AG04450 (cell line): Measurements from ENCODE around the gene CCDC40. TPM values are rescaled to one million over a fixed set of nuclear protein-coding genes. Genes with fewer than 3 reads are reported as not detected.

Experiments used
- CTCF ChIA-PET: fragments of 300-600, 350-600 bp; formaldehyde crosslinking; extraction: SDS; loops from one replicate; lab custom pipeline; 2022; ENCODE audit warnings: antibody characterized with exemption, inconsistent platforms; lab: Charles Lee
- POLR2A ChIA-PET: fragments of 350-600 bp; formaldehyde crosslinking; extraction: SDS; loops from one replicate; lab custom pipeline; 2021; ENCODE audit warnings: antibody characterized with exemption, inconsistent platforms; lab: Yijun Ruan, JAX
- DNase-seq: peaks from one replicate; pipeline ENCODE4 v3.0.0-alpha.2; 2011; ENCODE audit warnings: low read depth, low spot score
- H3K27ac ChIP-seq: one replicate; pipeline ENCODE4 v1.5.1; 2012; ENCODE audit warnings: low read depth, low read length, control low read depth
- H3K27me3 ChIP-seq: one replicate; pipeline ENCODE4 v1.6.0; 2012; ENCODE audit warnings: low read length; ENCODE audit not compliant: control insufficient read depth, insufficient read depth
- H3K4me3 ChIP-seq: 2 replicates; pipeline ENCODE4 v1.5.1; 2011; ENCODE audit warnings: mild to moderate bottlenecking, low read depth, low read length, control low read depth
- H3K9me3 ChIP-seq: 2 replicates; pipeline ENCODE4 v1.5.1; 2012; ENCODE audit warnings: low read length; ENCODE audit not compliant: control insufficient read depth, insufficient read depth
- polyA plus RNA-seq: library from polyadenylated mRNA; depleted of rRNA; stranded (reverse); fragments of >200 nt; gene quantifications from 2 replicates; pipeline ENCODE4 v1.2.3, GENCODE V29; 2011
- TF ChIP-seq, protein P1 (sequence below): IDR thresholded peaks from 2 replicates; pipeline ENCODE4 v1.5.1; 2011; ENCODE audit warnings: low read depth, low read length, control low read depth, inconsistent platforms

Gene CCDC40
- polyA plus RNA-seq, 1 experiment, result 2.4 TPM

DNA sequence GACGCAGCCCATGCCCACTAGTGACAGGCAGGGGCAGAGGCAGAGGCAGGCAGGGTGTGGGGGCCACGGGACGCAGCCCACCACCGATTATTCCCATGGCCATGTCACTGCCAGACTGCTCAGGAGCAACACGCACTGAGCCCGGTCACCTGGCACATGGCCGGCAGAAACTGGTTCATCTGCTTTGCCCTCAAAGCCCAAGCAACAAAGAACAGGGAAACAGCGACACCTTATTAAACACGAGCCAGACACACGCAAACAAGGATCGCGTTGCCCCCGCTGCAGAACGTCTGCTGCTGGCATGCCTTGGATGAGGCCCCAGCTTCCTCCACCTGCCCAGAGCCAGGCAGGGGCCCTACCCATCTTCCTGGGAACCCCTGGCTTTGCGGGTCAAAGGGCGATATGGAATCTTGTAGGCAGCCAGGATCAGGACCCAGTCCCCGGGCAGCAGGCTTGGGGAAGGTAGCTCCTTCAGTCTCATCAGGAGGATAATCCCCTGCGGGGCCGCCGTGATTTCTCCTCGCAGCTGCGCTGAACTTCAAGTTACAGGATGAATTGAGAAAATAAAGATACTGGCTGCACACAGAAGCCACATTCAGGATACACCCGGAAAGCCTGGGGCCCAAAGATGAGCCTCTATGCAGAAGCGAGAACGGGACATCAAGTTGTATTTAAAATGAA, 5.6 kb upstream of the CCDC40 start:
- Histone ChIP-seq H3K27me3 (no peaks in the 10 kb centered on the region), H3K27ac (no peak overlapping the region), H3K9me3 (no peaks in the 10 kb centered on the region; the same call in 1 of the 2 replicates), H3K4me3 (no peak overlapping the region)
- TF ChIP-seq, protein P1, sequence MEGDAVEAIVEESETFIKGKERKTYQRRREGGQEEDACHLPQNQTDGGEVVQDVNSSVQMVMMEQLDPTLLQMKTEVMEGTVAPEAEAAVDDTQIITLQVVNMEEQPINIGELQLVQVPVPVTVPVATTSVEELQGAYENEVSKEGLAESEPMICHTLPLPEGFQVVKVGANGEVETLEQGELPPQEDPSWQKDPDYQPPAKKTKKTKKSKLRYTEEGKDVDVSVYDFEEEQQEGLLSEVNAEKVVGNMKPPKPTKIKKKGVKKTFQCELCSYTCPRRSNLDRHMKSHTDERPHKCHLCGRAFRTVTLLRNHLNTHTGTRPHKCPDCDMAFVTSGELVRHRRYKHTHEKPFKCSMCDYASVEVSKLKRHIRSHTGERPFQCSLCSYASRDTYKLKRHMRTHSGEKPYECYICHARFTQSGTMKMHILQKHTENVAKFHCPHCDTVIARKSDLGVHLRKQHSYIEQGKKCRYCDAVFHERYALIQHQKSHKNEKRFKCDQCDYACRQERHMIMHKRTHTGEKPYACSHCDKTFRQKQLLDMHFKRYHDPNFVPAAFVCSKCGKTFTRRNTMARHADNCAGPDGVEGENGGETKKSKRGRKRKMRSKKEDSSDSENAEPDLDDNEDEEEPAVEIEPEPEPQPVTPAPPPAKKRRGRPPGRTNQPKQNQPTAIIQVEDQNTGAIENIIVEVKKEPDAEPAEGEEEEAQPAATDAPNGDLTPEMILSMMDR, result no peak
- no peak for DNase-seq
- ChIA-PET POLR2A (no interaction called here), CTCF (interaction anchor here (6.9 kb wide), 1 partner anchor 24 kb away, joined by 45 read pairs; no protein-coding TSS in a partner anchor)

DNA sequence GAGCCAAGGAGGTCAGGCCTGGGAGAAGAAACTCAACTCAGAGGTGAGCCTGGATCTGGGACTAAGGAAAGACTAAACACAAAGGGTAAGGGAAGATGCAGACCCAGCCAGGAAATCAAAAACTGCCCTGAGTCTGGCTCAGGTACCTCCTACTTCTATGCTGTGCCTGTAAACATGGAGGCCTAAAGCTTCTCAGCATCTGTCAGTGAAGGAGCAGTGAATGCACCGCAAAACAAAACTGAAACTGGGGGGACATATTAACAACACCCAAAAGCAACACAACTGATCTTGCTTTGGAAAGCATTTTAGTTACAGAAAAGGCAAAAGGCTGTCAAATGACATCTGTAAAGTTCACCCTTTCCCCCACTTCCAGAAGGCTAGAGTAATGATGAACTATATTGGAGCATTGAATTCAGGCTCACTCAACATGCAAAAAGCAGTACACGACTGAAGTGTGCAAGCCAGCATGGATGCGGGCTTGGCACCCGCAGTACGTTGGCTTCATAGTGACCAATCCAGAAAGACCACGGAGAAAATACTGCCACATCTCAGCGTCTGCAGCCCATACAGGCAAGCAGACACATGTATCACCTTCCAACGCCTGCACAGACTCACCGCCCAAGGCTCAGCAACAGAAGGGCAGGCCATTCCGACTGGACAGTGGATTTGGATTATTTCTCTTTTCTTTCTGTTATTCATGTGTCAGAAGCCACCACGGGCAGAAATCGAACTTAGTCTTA, 4.6 kb upstream of the CCDC40 start:
- ChIA-PET CTCF (interaction anchor here (1.3 to 6.9 kb wide), 2 partner anchors 24 kb away, joined by 4 to 45 read pairs; no protein-coding TSS in a partner anchor), POLR2A (no interaction called here)
- Histone ChIP-seq H3K27me3 (no peaks in the 10 kb centered on the region), H3K27ac (no peak overlapping the region), H3K9me3 (no peaks in the 10 kb centered on the region; the same call in 1 of the 2 replicates), H3K4me3 (no peak overlapping the region)
- DNase-seq, result no peak
- TF ChIP-seq, protein P1, result no peak

DNA sequence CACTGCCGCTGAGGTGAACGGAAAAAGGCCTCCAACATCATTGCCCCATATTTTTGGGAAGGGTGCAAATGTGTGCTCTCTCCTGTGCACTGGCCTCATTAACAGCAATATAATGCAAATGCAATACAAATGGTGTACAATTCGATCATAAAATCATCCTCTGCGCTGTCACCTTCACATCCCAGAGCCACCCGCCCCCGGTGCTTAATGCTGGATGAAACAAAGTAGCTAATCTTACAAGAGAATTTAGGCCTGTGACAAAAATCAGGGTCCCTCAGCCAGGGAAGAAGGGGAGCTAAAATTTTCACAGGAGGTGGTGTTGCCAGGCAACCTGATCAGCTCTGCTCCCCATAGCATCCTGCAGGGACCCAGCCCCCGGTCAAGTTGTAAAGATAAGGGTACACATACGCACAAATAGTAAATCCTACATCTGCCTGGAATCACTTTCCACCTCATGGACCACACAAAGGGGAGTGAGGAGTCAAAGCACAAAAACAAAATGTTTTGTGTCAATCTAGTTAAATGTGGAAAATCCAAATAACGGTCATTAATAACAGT, 3.7 kb upstream of the CCDC40 start:
- ChIA-PET CTCF (interaction anchor here (1.3 to 1.7 kb wide), 2 partner anchors 25 to 188 kb away, joined by 4 read pairs; no protein-coding TSS in a partner anchor), POLR2A (no interaction called here)
- Histone ChIP-seq H3K27me3 (no peaks in the 10 kb centered on the region), H3K27ac (no peak overlapping the region), H3K9me3 (no peaks in the 10 kb centered on the region; the same call in 1 of the 2 replicates), H3K4me3 (no peak overlapping the region)
- no peak for DNase-seq
- TF ChIP-seq, protein P1, result no peak

DNA sequence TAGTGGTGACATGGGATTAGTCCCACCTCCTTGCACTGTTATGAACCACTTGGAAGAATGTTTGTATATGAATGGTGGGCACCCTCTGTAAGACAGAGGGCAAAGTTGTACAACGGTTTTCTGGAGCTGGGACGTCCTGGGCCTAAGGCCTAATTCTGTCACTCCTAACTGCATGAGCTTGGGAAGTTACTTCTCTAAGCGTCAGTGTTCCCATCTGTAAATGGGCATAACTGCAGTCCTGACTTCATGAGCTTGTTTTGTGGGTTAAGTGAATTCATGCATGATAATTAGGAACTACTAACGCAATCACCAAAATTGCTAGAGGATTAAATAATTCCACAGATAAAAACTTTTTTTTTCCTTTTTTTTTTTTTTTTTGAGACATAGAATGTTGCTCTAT, 2.6 kb upstream of the CCDC40 start:
- H3K4me3 ChIP-seq, result no peak overlapping the region
- ChIA-PET CTCF (interaction anchor here (0.6 to 1.7 kb wide), 5 partner anchors 26 to 189 kb away, joined by 3 to 4 read pairs (median 4); partner anchors contain the start of gene GAA), POLR2A (interaction anchor here (0.5 kb wide), 1 partner anchor 10 kb away, joined by 3 read pairs; no protein-coding TSS in a partner anchor)

More for the DNA sequence above, 2.6 kb upstream of the CCDC40 start:
- TF ChIP-seq, protein P1, result no peak
- no peak overlapping the region for H3K27ac ChIP-seq
- H3K9me3 ChIP-seq, result no peaks in the 10 kb centered on the region; the same call in 1 of the 2 replicates
- H3K27me3 ChIP-seq, result no peaks in the 10 kb centered on the region
- DNase-seq, result no peak
